Measurements from ENCODE around the gene CPA3.

CPA3 gene

GRCh38 chr3:148833223-148833622 lies 31.9 kb upstream of the CPA3 start:
- H3K27ac ChIP-seq (ENCODE audit: low read length) = no peak overlapping the region
- no peaks in the 10 kb centered on the region for H3K9me3 ChIP-seq (ENCODE audit: control insufficient read depth in 1 of 2, low read length in 2 of 2)
- H3K4me3 ChIP-seq (ENCODE audit: low read depth in 1 of 2, low read length in 2 of 2) = no peak overlapping the region
- no peaks in the 10 kb centered on the region for H3K27me3 ChIP-seq (ENCODE audit: low read depth, low read length)
- H3K36me3 ChIP-seq (ENCODE audit: control insufficient read depth in 1 of 2, insufficient read depth in 2 of 2, low read length in 2 of 2) = no peaks in the 10 kb centered on the region
- no peaks in the 10 kb centered on the region for H3K4me1 ChIP-seq (ENCODE audit: control insufficient read depth in 1 of 2, insufficient read depth in 2 of 2, low read length in 2 of 2)

- Histone ChIP-seq H3K27me3 (ENCODE audit: low read depth, low read length) (no peaks in the 10 kb centered on the region), H3K27ac (ENCODE audit: low read length) (no peak overlapping the region), H3K36me3 (ENCODE audit: control insufficient read depth in 1 of 2, insufficient read depth in 2 of 2, low read length in 2 of 2) (no peaks in the 10 kb centered on the region), H3K4me1 (ENCODE audit: control insufficient read depth in 1 of 2, insufficient read depth in 2 of 2, low read length in 2 of 2) (no peaks in the 10 kb centered on the region), H3K4me3 (ENCODE audit: low read depth in 1 of 2, low read length in 2 of 2) (no peak overlapping the region), H3K9me3 (ENCODE audit: control insufficient read depth in 1 of 2, low read length in 2 of 2) (peaks cover 0 to 4% of the 10 kb centered on the region in 2 donors)
Observed at GRCh38 chr3:148839805-148840204, 25.3 kb upstream of the CPA3 start.

GRCh38 chr3:148840451-148840850 lies 24.6 kb upstream of the CPA3 start:
- no peak overlapping the region for H3K27ac ChIP-seq (ENCODE audit: low read length)

GRCh38 chr3:148845756-148846395 lies 19.2 kb upstream of the CPA3 start:
- Histone ChIP-seq H3K27me3 (ENCODE audit: low read depth, low read length) (no peaks in the 10 kb centered on the region), H3K4me3 (ENCODE audit: low read depth in 1 of 2, low read length in 2 of 2) (no peak overlapping the region), H3K27ac (ENCODE audit: low read length) (no peak overlapping the region), H3K4me1 (ENCODE audit: control insufficient read depth in 1 of 2, insufficient read depth in 2 of 2, low read length in 2 of 2) (no peaks in the 10 kb centered on the region), H3K36me3 (ENCODE audit: control insufficient read depth in 1 of 2, insufficient read depth in 2 of 2, low read length in 2 of 2) (no peaks in the 10 kb centered on the region), H3K9me3 (ENCODE audit: control insufficient read depth in 1 of 2, low read length in 2 of 2) (no peaks in the 10 kb centered on the region)

More at GRCh38 chr3:148840451-148840850, 24.6 kb upstream of the CPA3 start:
- Histone ChIP-seq H3K4me1 (ENCODE audit: control insufficient read depth in 1 of 2, insufficient read depth in 2 of 2, low read length in 2 of 2) (no peaks in the 10 kb centered on the region), H3K36me3 (ENCODE audit: control insufficient read depth in 1 of 2, insufficient read depth in 2 of 2, low read length in 2 of 2) (no peaks in the 10 kb centered on the region), H3K27me3 (ENCODE audit: low read depth, low read length) (no peaks in the 10 kb centered on the region), H3K9me3 (ENCODE audit: control insufficient read depth in 1 of 2, low read length in 2 of 2) (peaks cover 0 to 4% of the 10 kb centered on the region in 2 donors), H3K4me3 (ENCODE audit: low read depth in 1 of 2, low read length in 2 of 2) (no peak overlapping the region)

- Histone ChIP-seq H3K27ac (ENCODE audit: low read length) (no peak overlapping the region), H3K27me3 (ENCODE audit: low read depth, low read length) (no peaks in the 10 kb centered on the region), H3K4me1 (ENCODE audit: control insufficient read depth in 1 of 2, insufficient read depth in 2 of 2, low read length in 2 of 2) (no peaks in the 10 kb centered on the region), H3K4me3 (ENCODE audit: low read depth in 1 of 2, low read length in 2 of 2) (no peak overlapping the region), H3K36me3 (ENCODE audit: control insufficient read depth in 1 of 2, insufficient read depth in 2 of 2, low read length in 2 of 2) (no peaks in the 10 kb centered on the region), H3K9me3 (ENCODE audit: control insufficient read depth in 1 of 2, low read length in 2 of 2) (no peaks in the 10 kb centered on the region)
Observed at GRCh38 chr3:148847351-148847750, 17.7 kb upstream of the CPA3 start.

GRCh38 chr3:148848410-148848809 lies 16.7 kb upstream of the CPA3 start:
- no peaks in the 10 kb centered on the region for H3K4me1 ChIP-seq (ENCODE audit: control insufficient read depth in 1 of 2, insufficient read depth in 2 of 2, low read length in 2 of 2)

GRCh38 chr3:148852271-148852992 lies 12.7 kb upstream of the CPA3 start:
- Histone ChIP-seq H3K4me1 (ENCODE audit: control insufficient read depth in 1 of 2, insufficient read depth in 2 of 2, low read length in 2 of 2) (no peaks in the 10 kb centered on the region), H3K9me3 (ENCODE audit: control insufficient read depth in 1 of 2, low read length in 2 of 2) (no peaks in the 10 kb centered on the region), H3K27ac (ENCODE audit: low read length) (no peak overlapping the region), H3K4me3 (ENCODE audit: low read depth in 1 of 2, low read length in 2 of 2) (no peak overlapping the region), H3K36me3 (ENCODE audit: control insufficient read depth in 1 of 2, insufficient read depth in 2 of 2, low read length in 2 of 2) (no peaks in the 10 kb centered on the region), H3K27me3 (ENCODE audit: low read depth, low read length) (no peaks in the 10 kb centered on the region)

More at GRCh38 chr3:148848410-148848809, 16.7 kb upstream of the CPA3 start:
- H3K27me3 ChIP-seq (ENCODE audit: low read depth, low read length) = no peaks in the 10 kb centered on the region
- no peaks in the 10 kb centered on the region for H3K36me3 ChIP-seq (ENCODE audit: control insufficient read depth in 1 of 2, insufficient read depth in 2 of 2, low read length in 2 of 2)
- H3K9me3 ChIP-seq (ENCODE audit: control insufficient read depth in 1 of 2, low read length in 2 of 2) = no peaks in the 10 kb centered on the region
- H3K4me3 ChIP-seq (ENCODE audit: low read depth in 1 of 2, low read length in 2 of 2) = no peak overlapping the region
- H3K27ac ChIP-seq (ENCODE audit: low read length) = no peak overlapping the region

GRCh38 chr3:148853076-148853475 lies 12.0 kb upstream of the CPA3 start:
- H3K9me3 ChIP-seq (ENCODE audit: control insufficient read depth in 1 of 2, low read length in 2 of 2) = no peaks in the 10 kb centered on the region
- no peak overlapping the region for H3K27ac ChIP-seq (ENCODE audit: low read length)
- no peaks in the 10 kb centered on the region for H3K36me3 ChIP-seq (ENCODE audit: control insufficient read depth in 1 of 2, insufficient read depth in 2 of 2, low read length in 2 of 2)
- no peak overlapping the region for H3K4me3 ChIP-seq (ENCODE audit: low read depth in 1 of 2, low read length in 2 of 2)
- H3K27me3 ChIP-seq (ENCODE audit: low read depth, low read length) = no peaks in the 10 kb centered on the region
- H3K4me1 ChIP-seq (ENCODE audit: control insufficient read depth in 1 of 2, insufficient read depth in 2 of 2, low read length in 2 of 2) = no peaks in the 10 kb centered on the region

- H3K4me3 ChIP-seq (ENCODE audit: low read depth in 1 of 2, low read length in 2 of 2) = no peak overlapping the region
- H3K36me3 ChIP-seq (ENCODE audit: control insufficient read depth in 1 of 2, insufficient read depth in 2 of 2, low read length in 2 of 2) = no peaks in the 10 kb centered on the region
- H3K9me3 ChIP-seq (ENCODE audit: control insufficient read depth in 1 of 2, low read length in 2 of 2) = no peaks in the 10 kb centered on the region
- H3K4me1 ChIP-seq (ENCODE audit: control insufficient read depth in 1 of 2, insufficient read depth in 2 of 2, low read length in 2 of 2) = no peaks in the 10 kb centered on the region
- H3K27ac ChIP-seq (ENCODE audit: low read length) = no peak overlapping the region
- H3K27me3 ChIP-seq (ENCODE audit: low read depth, low read length) = no peaks in the 10 kb centered on the region
Observed at GRCh38 chr3:148854061-148854460, 11.0 kb upstream of the CPA3 start.

- H3K4me3 ChIP-seq (ENCODE audit: low read depth in 1 of 2, low read length in 2 of 2) = no peak overlapping the region
- no peaks in the 10 kb centered on the region for H3K27me3 ChIP-seq (ENCODE audit: low read depth, low read length)
- no peaks in the 10 kb centered on the region for H3K9me3 ChIP-seq (ENCODE audit: control insufficient read depth in 1 of 2, low read length in 2 of 2)
- H3K36me3 ChIP-seq (ENCODE audit: control insufficient read depth in 1 of 2, insufficient read depth in 2 of 2, low read length in 2 of 2) = no peaks in the 10 kb centered on the region
- no peak overlapping the region for H3K27ac ChIP-seq (ENCODE audit: low read length)
- H3K4me1 ChIP-seq (ENCODE audit: control insufficient read depth in 1 of 2, insufficient read depth in 2 of 2, low read length in 2 of 2) = no peaks in the 10 kb centered on the region
Observed at GRCh38 chr3:148856384-148856783, 8.7 kb upstream of the CPA3 start.

GRCh38 chr3:148857316-148857715 lies 7.8 kb upstream of the CPA3 start:
- H3K27me3 ChIP-seq (ENCODE audit: low read depth, low read length) = no peaks in the 10 kb centered on the region
- H3K9me3 ChIP-seq (ENCODE audit: control insufficient read depth in 1 of 2, low read length in 2 of 2) = no peaks in the 10 kb centered on the region
- no peak overlapping the region for H3K4me3 ChIP-seq (ENCODE audit: low read depth in 1 of 2, low read length in 2 of 2)
- H3K36me3 ChIP-seq (ENCODE audit: control insufficient read depth in 1 of 2, insufficient read depth in 2 of 2, low read length in 2 of 2) = no peaks in the 10 kb centered on the region
- H3K27ac ChIP-seq (ENCODE audit: low read length) = no peak overlapping the region
- H3K4me1 ChIP-seq (ENCODE audit: control insufficient read depth in 1 of 2, insufficient read depth in 2 of 2, low read length in 2 of 2) = no peaks in the 10 kb centered on the region
